Uterine smooth muscle cell (primary cell): ENCODE results near the gene OR8B8. TPM values are rescaled to one million over a fixed set of nuclear protein-coding genes. Genes with fewer than 3 reads are reported as not detected.

Experiments
- total RNA-seq: library from RNA; depleted of rRNA; stranded (reverse); fragments of >200 nt; gene quantifications from 2 replicates; pipeline ENCODE4 v1.2.3, GENCODE V29; 2014

OR8B8 gene
- not detected in 2 replicates for total RNA-seq

GRCh38 chr11:124445646-124446150 lies at the start of gene OR8B8:
TSS of gene OR8B8 (minus strand) at chr11:124445696. CDS start at chr11:124441085, 4,611 bp downstream.

DNA sequence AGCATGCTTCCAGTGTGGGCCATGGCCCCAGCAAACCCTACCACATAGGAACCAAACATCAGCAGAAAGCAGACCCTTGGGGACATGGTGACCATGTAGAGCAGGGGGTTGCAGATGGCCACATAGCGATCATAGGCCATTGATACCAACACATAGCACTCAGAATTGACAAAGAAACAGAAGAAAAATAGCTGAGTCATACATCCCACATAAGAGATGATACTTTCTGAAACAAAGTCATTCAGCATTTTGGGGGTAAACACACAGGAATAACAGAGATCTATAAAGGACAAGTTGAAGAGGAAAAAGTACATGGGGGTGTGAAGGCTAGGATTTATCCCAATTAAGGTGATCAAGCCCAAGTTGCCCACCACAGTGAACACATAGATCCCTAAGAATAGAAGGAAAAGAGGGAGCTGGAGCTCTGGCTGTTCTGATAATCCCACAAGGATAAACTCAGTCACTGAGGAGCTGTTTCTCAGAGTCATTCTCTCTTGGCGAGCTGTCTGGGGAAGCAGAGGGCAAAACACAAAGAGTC lies 21.0 kb downstream of the OR8B8 start, which contains the start of gene OR8B4:
Gene OR8B4, minus strand, starts transcription at position 488 of the 538 bp plus-strand sequence. Its CDS starts 0 bp downstream, at position 488.

DNA sequence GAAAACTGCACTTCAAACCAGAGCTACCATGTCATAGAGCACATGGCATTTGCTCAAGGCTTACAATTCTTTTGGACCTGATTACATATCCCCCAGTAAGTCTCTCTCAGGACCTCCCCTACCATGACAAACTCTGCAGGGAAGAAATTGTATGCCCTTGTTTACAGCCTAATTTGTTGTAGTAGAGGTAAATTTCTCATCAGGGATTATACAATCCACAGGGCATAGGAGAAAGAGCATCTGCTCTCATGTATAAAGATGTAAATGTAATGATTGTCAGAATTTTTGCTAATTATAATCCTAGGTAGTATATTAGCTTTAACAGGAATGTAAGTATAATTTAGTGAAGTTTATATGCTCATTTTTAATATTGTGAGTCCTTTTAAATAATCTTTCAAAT lies 46.6 kb downstream of the OR8B8 start, which contains the start of gene OR8B3:
Gene OR8B3, minus strand, starts transcription at position 101 of the 400 bp plus-strand sequence. CDS start 1,673 bp downstream, outside the sequence.

Other genes starting within 250 kb of the OR8B8 start
- not detected in 2 replicates for gene OR8G1, start 204.6 kb downstream of the OR8B8 start, total RNA-seq
- not detected in 2 replicates for gene OR8G5, start 189.3 kb downstream of the OR8B8 start, total RNA-seq
- gene OR8D1, start 131.7 kb downstream of the OR8B8 start, total RNA-seq = under 0.01 TPM in 1 of 2 replicates, not detected in the other
- gene OR8D2, start 125.5 kb downstream of the OR8B8 start, total RNA-seq = not detected in 2 replicates
- not detected in 2 replicates for gene OR8B2, start 61.2 kb downstream of the OR8B8 start, total RNA-seq
- gene OR8B3, start 46.7 kb downstream of the OR8B8 start, total RNA-seq = not detected in 2 replicates
- gene OR8B4, start 20.8 kb downstream of the OR8B8 start, total RNA-seq = not detected in 2 replicates
- gene OR8B12, start 98.0 kb upstream of the OR8B8 start, total RNA-seq = not detected in 2 replicates
- not detected in 2 replicates for gene OR8A1, start 124.3 kb upstream of the OR8B8 start, total RNA-seq
- not detected in 2 replicates for gene PANX3, start 165.7 kb upstream of the OR8B8 start, total RNA-seq
- gene TBRG1, start 177.2 kb upstream of the OR8B8 start, total RNA-seq = 22.2 and 32.4 TPM in 2 replicates
- 10.2 and 21.5 TPM in 2 replicates for gene SIAE, start 228.0 kb upstream of the OR8B8 start, total RNA-seq
- 17.1 and 26.1 TPM in 2 replicates for gene SPA17, start 228.2 kb upstream of the OR8B8 start, total RNA-seq